ENCODE results near the gene PGLYRP2.

The PGLYRP2 gene

DNA sequence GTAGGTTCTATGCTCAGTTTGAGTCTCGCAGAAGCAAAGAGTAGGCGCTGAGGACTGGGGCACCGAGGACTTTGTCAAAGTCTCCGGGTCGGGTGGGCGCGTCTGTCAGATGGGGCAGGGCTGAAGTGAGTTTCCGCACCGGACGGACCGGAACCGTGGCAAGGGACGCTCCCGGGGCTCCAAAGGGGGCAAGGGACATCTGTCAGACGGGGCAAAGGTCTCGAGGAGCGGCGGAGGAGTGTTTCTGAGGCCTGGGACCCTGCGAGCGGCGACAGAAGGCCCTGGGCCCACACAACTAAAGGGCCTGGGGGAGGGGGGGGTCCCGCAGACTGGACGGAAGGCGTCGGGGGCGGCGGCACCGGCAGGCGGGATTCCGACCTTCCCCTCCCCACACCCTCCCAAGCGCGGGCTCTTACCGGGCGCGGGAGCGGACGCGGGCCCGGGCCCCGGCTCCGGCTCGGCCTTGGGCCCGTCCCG lies 47.2 kb downstream of the PGLYRP2 start:
- Histone ChIP-seq H3K9me3 (ENCODE audit: control insufficient read depth, low read length) (no peaks in the 10 kb centered on the region), H3K4me3 (ENCODE audit: low read length) (peak overlapping the region; percentile 50), H3K9ac (ENCODE audit: low read length) (peak overlapping the region; percentile 74), H3K27me3 (ENCODE audit: control insufficient read depth, insufficient read depth, low read length) (no peaks in the 10 kb centered on the region), H3K4me1 (ENCODE audit: control insufficient read depth, insufficient read depth, low read length) (peaks cover 24% of the 10 kb centered on the region), H3K36me3 (ENCODE audit: control insufficient read depth, insufficient read depth, low read length) (no peaks in the 10 kb centered on the region)

DNA sequence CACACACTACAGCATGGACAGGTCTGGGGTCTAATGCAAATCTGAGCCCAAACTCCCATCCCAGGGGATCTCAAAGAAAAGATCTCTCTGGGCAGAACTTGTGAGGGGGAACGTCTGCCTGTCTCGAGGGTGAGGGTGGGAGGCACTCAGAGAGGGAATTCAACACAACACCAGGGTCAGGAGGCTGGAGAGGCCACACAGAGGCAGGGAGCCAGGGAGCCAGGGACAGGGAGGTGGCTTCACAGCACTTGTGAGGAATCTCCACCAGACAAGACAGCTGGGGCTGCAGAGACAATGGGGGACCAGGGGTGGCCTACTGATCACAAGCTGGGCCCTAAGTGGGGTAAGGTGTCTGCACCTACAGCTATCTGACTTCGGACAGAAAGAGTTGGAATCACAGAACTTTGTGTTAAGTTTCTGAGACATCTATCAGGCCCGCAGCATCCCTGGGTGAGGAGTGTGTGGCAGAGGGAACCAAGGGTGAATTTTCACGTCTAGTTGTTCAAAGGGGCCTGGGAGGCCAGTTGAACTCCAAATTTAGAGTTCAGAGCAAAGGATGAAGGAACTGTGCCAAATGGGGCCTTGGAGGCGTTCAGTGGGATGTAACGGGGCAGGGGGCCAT lies 47.8 kb downstream of the PGLYRP2 start:
- Histone ChIP-seq H3K9ac (ENCODE audit: low read length) (peak overlapping the region; percentile 74), H3K4me3 (ENCODE audit: low read length) (peak overlapping the region; percentile 50), H3K9me3 (ENCODE audit: control insufficient read depth, low read length) (no peaks in the 10 kb centered on the region), H3K36me3 (ENCODE audit: control insufficient read depth, insufficient read depth, low read length) (no peaks in the 10 kb centered on the region), H3K27me3 (ENCODE audit: control insufficient read depth, insufficient read depth, low read length) (no peaks in the 10 kb centered on the region), H3K4me1 (ENCODE audit: control insufficient read depth, insufficient read depth, low read length) (peaks cover 24% of the 10 kb centered on the region)

DNA sequence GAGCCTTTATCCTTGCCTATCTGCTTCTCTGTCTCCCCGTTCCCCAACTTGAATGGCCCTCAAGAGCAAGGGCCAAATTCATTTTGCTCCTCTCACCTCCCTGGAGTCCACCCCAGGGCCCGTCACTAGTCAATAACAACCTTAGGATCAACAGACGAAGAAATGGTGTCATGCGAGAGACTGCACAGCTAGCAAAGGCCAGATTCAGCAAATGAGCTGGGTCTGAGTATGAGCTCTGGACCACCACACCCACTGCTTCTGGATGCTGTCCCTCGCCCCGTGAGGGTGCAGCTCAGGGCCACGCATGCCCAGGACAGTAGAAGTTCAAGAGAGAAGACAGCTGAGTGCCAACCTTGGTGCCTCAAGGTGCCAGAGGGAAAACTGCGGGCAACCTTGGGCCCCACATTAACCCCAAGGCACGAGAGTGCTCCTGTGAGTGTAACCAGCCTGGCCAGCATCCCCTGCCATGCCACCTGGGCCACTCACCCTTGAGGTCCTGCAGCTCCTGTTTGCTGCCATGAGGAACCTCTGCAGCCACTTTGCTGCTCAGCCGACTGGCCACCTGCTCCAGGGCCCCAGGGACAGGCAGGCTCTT lies 48.7 kb downstream of the PGLYRP2 start:
- no peaks in the 10 kb centered on the region for H3K9me3 ChIP-seq (ENCODE audit: control insufficient read depth, low read length)
- no peaks in the 10 kb centered on the region for H3K27me3 ChIP-seq (ENCODE audit: control insufficient read depth, insufficient read depth, low read length)
- H3K4me1 ChIP-seq (ENCODE audit: control insufficient read depth, insufficient read depth, low read length): peaks cover 24% of the 10 kb centered on the region
- no peaks in the 10 kb centered on the region for H3K36me3 ChIP-seq (ENCODE audit: control insufficient read depth, insufficient read depth, low read length)
- H3K4me3 ChIP-seq (ENCODE audit: low read length): no peak overlapping the region
- H3K9ac ChIP-seq (ENCODE audit: low read length): no peak overlapping the region

DNA sequence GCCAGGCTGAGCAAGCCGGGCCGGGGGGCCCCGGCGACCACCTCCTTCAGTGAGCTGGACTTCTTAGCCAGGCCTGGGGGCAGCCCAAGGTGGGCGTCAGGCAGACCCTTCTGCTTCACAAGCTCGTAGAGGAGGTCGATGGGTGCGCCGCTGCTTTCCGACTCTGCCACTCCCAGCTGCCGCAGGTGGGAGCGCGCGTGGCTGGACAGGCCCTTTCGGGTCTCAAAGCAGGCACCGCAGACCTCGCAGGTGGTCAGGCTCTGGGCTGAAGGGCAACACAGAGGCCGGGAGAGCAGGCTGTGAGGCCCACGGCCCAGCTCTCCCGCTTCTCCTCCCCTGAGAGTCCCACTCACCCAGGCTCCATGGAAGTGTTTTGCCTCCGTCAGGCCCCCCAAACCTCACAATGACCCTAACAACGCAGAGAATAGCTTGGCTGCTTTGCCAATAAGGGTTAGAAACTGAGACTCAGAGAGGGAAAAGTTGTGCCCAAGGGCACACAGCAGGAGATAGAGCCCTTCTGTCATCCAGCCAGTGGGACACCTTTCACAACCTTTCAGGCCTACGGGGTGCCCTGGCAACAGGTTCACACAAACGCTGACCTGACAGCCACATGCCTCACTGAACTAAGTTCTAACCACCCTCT lies 49.4 kb downstream of the PGLYRP2 start:
- Histone ChIP-seq H3K4me1 (ENCODE audit: control insufficient read depth, insufficient read depth, low read length) (peaks cover 24% of the 10 kb centered on the region), H3K9ac (ENCODE audit: low read length) (no peak overlapping the region), H3K4me3 (ENCODE audit: low read length) (no peak overlapping the region), H3K36me3 (ENCODE audit: control insufficient read depth, insufficient read depth, low read length) (no peaks in the 10 kb centered on the region), H3K9me3 (ENCODE audit: control insufficient read depth, low read length) (no peaks in the 10 kb centered on the region), H3K27me3 (ENCODE audit: control insufficient read depth, insufficient read depth, low read length) (no peaks in the 10 kb centered on the region)

DNA sequence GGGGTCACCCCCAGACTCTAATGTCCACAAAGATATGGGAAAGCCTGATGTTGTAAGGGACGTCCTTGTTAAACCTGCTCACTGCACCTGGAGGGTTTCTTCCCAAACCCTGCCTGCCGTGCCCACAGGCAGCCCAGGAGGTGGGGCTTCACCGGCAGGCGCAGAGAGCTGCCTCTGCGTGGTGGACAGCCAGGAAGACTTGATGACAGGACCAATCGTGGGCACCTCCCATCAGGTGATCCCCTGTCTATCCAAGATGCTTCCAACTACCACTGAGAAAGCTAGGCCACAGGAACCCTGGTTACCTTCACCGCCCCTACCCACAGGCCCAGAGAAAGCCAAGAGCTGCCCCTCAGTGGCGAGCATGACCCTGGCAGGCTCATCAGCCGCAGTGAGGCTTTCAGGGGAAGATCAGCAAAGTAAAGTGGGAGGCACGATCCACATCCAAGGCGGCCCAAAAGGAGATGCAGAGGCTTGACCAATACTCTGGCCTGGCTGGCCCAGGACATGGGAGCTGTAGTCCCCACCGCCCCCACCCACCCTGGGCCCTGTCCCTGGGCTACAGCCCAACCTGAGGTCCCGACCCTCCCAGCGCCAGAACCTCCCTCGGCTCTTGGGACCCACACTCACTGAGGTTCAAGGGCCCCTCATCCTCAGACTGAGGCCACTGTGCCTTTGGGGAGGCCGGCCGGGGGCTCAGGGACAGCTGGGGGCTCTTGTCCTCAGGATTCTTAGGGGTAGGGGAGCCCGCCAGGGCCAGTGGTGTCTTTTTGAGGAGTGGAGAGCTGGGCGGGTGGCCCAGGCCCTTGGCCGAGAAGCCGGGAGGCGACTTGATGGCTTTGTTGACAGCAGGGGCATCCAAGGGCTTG lies 50.1 kb downstream of the PGLYRP2 start:
- peaks cover 24% of the 10 kb centered on the region for H3K4me1 ChIP-seq (ENCODE audit: control insufficient read depth, insufficient read depth, low read length)
- no peak overlapping the region for H3K9ac ChIP-seq (ENCODE audit: low read length)
- H3K27me3 ChIP-seq (ENCODE audit: control insufficient read depth, insufficient read depth, low read length): no peaks in the 10 kb centered on the region
- H3K4me3 ChIP-seq (ENCODE audit: low read length): no peak overlapping the region
- H3K9me3 ChIP-seq (ENCODE audit: control insufficient read depth, low read length): no peaks in the 10 kb centered on the region
- H3K36me3 ChIP-seq (ENCODE audit: control insufficient read depth, insufficient read depth, low read length): no peaks in the 10 kb centered on the region

GRCh38 chr19:15427991-15428471 lies 51.3 kb downstream of the PGLYRP2 start:
- Histone ChIP-seq H3K4me3 (ENCODE audit: low read length) (no peak overlapping the region), H3K36me3 (ENCODE audit: control insufficient read depth, insufficient read depth, low read length) (peaks cover 6% of the 10 kb centered on the region), H3K27me3 (ENCODE audit: control insufficient read depth, insufficient read depth, low read length) (no peaks in the 10 kb centered on the region), H3K4me1 (ENCODE audit: control insufficient read depth, insufficient read depth, low read length) (peaks cover 18% of the 10 kb centered on the region), H3K9me3 (ENCODE audit: control insufficient read depth, low read length) (no peaks in the 10 kb centered on the region), H3K9ac (ENCODE audit: low read length) (no peak overlapping the region)

- no peak overlapping the region for H3K9ac ChIP-seq (ENCODE audit: low read length)
- peaks cover 15% of the 10 kb centered on the region for H3K4me1 ChIP-seq (ENCODE audit: control insufficient read depth, insufficient read depth, low read length)
- H3K9me3 ChIP-seq (ENCODE audit: control insufficient read depth, low read length): no peaks in the 10 kb centered on the region
- no peaks in the 10 kb centered on the region for H3K27me3 ChIP-seq (ENCODE audit: control insufficient read depth, insufficient read depth, low read length)
- peaks cover 6% of the 10 kb centered on the region for H3K36me3 ChIP-seq (ENCODE audit: control insufficient read depth, insufficient read depth, low read length)
- H3K4me3 ChIP-seq (ENCODE audit: low read length): no peak overlapping the region
These were observed 52.0 kb downstream of the PGLYRP2 start for GRCh38 chr19:15427350-15427700.

DNA sequence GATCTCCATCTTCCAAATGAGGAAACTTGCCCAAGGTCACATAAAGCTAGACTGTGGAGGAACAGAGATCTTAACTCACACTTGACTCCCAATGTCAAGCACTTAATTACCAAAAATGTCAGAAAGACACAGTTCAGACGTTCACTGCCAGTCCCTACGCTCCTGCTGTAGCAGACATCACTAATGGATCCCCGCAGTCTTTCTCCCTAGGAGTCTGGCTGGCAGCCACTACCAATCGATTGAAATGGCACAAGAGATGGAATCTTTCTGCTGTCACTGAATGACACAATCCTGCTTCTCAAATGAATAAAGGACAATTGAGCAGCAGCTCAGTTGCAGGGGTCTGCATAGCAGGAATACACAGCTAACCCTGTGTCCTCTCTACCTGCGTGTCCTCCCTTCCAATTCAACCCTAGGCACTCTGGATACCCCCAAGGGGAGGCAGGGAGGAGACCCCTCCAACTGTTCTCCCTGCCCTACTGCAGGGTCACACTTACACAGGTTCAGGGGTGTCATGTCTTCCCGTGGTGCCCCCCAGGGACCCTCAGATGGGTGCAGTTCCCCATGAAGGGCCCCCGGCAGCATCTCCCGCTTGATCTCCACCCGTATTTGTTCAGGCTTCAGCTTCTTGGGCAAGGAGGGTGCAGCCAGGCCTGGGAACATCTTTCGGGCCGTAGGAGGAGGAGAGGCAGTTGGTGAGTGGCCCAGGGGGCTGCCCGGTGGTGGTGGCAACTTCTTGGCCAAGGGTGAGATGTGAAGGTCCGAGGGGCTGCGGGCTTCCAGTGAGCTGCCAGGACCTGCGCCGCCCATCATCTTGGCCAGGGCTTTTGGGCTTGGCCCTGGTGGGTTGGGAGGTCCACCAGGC lies 52.6 kb downstream of the PGLYRP2 start:
- Histone ChIP-seq H3K9ac (ENCODE audit: low read length) (no peak overlapping the region), H3K27me3 (ENCODE audit: control insufficient read depth, insufficient read depth, low read length) (no peaks in the 10 kb centered on the region), H3K36me3 (ENCODE audit: control insufficient read depth, insufficient read depth, low read length) (peaks cover 6% of the 10 kb centered on the region), H3K9me3 (ENCODE audit: control insufficient read depth, low read length) (no peaks in the 10 kb centered on the region), H3K4me1 (ENCODE audit: control insufficient read depth, insufficient read depth, low read length) (peaks cover 14% of the 10 kb centered on the region), H3K4me3 (ENCODE audit: low read length) (no peak overlapping the region)

DNA sequence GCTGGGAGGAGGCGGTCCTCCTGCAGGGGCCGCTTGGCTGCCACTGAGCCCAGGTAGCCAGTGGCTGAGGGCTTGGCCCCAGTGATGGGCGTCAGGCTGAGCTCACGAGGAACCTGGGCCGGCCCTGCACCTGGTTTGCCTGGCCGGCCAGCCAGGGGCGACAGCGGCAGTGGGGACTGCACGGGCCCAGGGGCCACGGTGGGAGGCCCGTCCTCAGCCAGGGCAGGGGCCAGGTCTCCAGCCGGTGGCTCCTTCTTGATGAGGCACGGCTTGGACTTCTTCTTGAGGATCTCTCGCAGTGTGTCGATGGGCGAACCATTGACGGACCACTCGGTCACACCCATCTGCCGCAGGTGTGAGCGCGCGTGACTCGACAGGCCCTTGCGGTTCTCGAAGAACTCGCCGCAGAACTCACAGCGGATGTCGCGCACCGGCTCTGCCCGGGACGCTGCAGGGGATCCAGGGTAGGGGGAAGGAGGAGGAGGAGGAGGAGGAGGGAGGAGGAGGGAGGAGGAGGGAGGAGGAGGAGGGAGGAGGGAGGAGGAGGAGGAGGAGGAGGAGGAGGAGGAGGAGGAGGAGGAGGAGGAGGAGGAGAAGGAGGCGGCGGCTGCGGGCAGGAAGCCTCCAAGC lies 53.9 kb downstream of the PGLYRP2 start:
- peaks cover 6% of the 10 kb centered on the region for H3K36me3 ChIP-seq (ENCODE audit: control insufficient read depth, insufficient read depth, low read length)
- H3K27me3 ChIP-seq (ENCODE audit: control insufficient read depth, insufficient read depth, low read length): no peaks in the 10 kb centered on the region
- no peaks in the 10 kb centered on the region for H3K9me3 ChIP-seq (ENCODE audit: control insufficient read depth, low read length)
- no peak overlapping the region for H3K9ac ChIP-seq (ENCODE audit: low read length)
- H3K4me3 ChIP-seq (ENCODE audit: low read length): no peak overlapping the region
- peaks cover 1% of the 10 kb centered on the region for H3K4me1 ChIP-seq (ENCODE audit: control insufficient read depth, insufficient read depth, low read length)

GRCh38 chr19:15424692-15425272 lies 54.5 kb downstream of the PGLYRP2 start:
- Histone ChIP-seq H3K36me3 (ENCODE audit: control insufficient read depth, insufficient read depth, low read length) (peaks cover 6% of the 10 kb centered on the region), H3K9ac (ENCODE audit: low read length) (no peak overlapping the region), H3K27me3 (ENCODE audit: control insufficient read depth, insufficient read depth, low read length) (no peaks in the 10 kb centered on the region), H3K4me1 (ENCODE audit: control insufficient read depth, insufficient read depth, low read length) (no peaks in the 10 kb centered on the region), H3K9me3 (ENCODE audit: control insufficient read depth, low read length) (no peaks in the 10 kb centered on the region), H3K4me3 (ENCODE audit: low read length) (no peak overlapping the region)

GRCh38 chr19:15424121-15424520 lies 55.2 kb downstream of the PGLYRP2 start:
- Histone ChIP-seq H3K36me3 (ENCODE audit: control insufficient read depth, insufficient read depth, low read length) (peaks cover 6% of the 10 kb centered on the region), H3K27me3 (ENCODE audit: control insufficient read depth, insufficient read depth, low read length) (no peaks in the 10 kb centered on the region), H3K4me1 (ENCODE audit: control insufficient read depth, insufficient read depth, low read length) (peaks cover 6% of the 10 kb centered on the region), H3K9me3 (ENCODE audit: control insufficient read depth, low read length) (no peaks in the 10 kb centered on the region), H3K4me3 (ENCODE audit: low read length) (no peak overlapping the region), H3K9ac (ENCODE audit: low read length) (no peak overlapping the region)

Measured in mucosa of stomach (tissue), 1 donor.